Testis (tissue), 3 donors: ENCODE data around the gene CGNL1. TPM values are rescaled to one million over a fixed set of nuclear protein-coding genes. Genes with fewer than 3 reads are reported as not detected.
A peak's percentile ranks its signal among the peaks of the same experiment; 100 is the strongest.

ENCODE experiments used
- DNase-seq: peaks from one replicate; pipeline ENCODE4 v3.0.0-alpha.2; 2019
- H3K27ac ChIP-seq, 2 donors: fragments of 200-600 bp; sonication (generic); one replicate each; pipeline ENCODE4 v1.5.1; 2019
- H3K27me3 ChIP-seq: fragments of 200-600 bp; sonication (generic); one replicate; pipeline ENCODE4 v1.5.1; 2019
- H3K36me3 ChIP-seq: fragments of 200-600 bp; sonication (generic); one replicate; pipeline ENCODE4 v1.5.1; 2017; ENCODE audit warnings: low read depth; ENCODE audit errors: missing control alignments
- H3K4me1 ChIP-seq: fragments of 200-600 bp; sonication (generic); one replicate; pipeline ENCODE4 v1.5.1; 2019
- H3K4me3 ChIP-seq, 2 donors: fragments of 200-600 bp; sonication (generic); one replicate each; pipeline ENCODE4 v1.5.1; 2017 to 2019
- H3K9me3 ChIP-seq: fragments of 200-600 bp; sonication (generic); one replicate; pipeline ENCODE4 v1.5.1; 2017
- CTCF ChIP-seq, 3 experiments: fragments of 450-650 bp in 2 of 3; fragments of 200-600 bp in 1 of 3; sonication (generic) in 1 of 3; IDR thresholded peaks; one replicate each; pipeline ENCODE4 v1.5.1; 2016 to 2019; ENCODE audit warnings: antibody characterized with exemption in 3 of 3, mild to moderate bottlenecking in 2 of 3, moderate library complexity in 1 of 3
- POLR2A ChIP-seq: fragments of 450-650 bp; IDR thresholded peaks from one replicate; pipeline ENCODE4 v1.6.1; 2017; ENCODE audit warnings: antibody characterized with exemption, mild to moderate bottlenecking, moderate library complexity
- WGBS, 2 donors: methylation state at CpG; one replicate each; pipeline ENCODE4 v1.1.5; 2018; 5-methylcytosine and 5-hydroxymethylcytosine counted together
- intact Hi-C: fragments of 100-400 bp; cut with DNase I; formaldehyde crosslinking; loops from one replicate; pipeline ENCODE4 v1.15.1; 2023; ENCODE audit warnings: low total_unique reads
- polyA plus RNA-seq: library from polyadenylated mRNA; stranded (reverse); fragments of 350-450 nt; fragmentation: Illumina TruSeq; extraction: RNeasy Lipid Tissue Mini Kit (QIAGEN cat#74804); gene quantifications from one replicate; pipeline ENCODE4 v1.2.3, GENCODE V29; 2014; ENCODE audit warnings: low read depth, low replicate concordance; ENCODE audit not compliant: insufficient read depth
- total RNA-seq, 2 donors: library from RNA; depleted of rRNA; stranded (reverse); fragments of >200 nt; gene quantifications; one replicate each; pipeline ENCODE4 v1.2.3, GENCODE V29; 2016

The CGNL1 gene
- total and polyA plus RNA-seq, 3 donors from 2014 or later = 21.0 to 40.2 (median 29.2) TPM

- WGBS, 2 donors = 50 to 61% methylated on average over 4 of the region's 4 CpGs
- H3K9me3 ChIP-seq = no peaks in the 10 kb centered on the region
- H3K4me1 ChIP-seq = peaks cover 8% of the 10 kb centered on the region
- no peaks in the 10 kb centered on the region for H3K27me3 ChIP-seq
- no peak overlapping the region for H3K4me3 ChIP-seq
- no peak for TF ChIP-seq POLR2A
- no peak for TF ChIP-seq CTCF (IDR thresholded peaks at IDR 0.05)
- peak overlapping the region; percentile 15 to 34 for H3K27ac ChIP-seq
- DNase-seq = no peak
- H3K36me3 ChIP-seq = no peaks in the 10 kb centered on the region
- intact Hi-C loops = loop anchor here (10.0 kb wide), 1 partner anchor 310 kb away; no protein-coding TSS in a partner anchor
Observed at GRCh38 chr15:57554812-57555179, 178.5 kb downstream of the CGNL1 start.

GRCh38 chr15:57555270-57555669 is 179.0 kb downstream of the CGNL1 start:
- Histone ChIP-seq H3K4me1 (peaks cover 8% of the 10 kb centered on the region), H3K9me3 (no peaks in the 10 kb centered on the region), H3K36me3 (no peaks in the 10 kb centered on the region), H3K27me3 (no peaks in the 10 kb centered on the region), H3K27ac (peak overlapping the region in 1 of 2 donors; percentile 15), H3K4me3 (no peak overlapping the region)
- intact Hi-C loops = loop anchor here (10.0 kb wide), 1 partner anchor 310 kb away; no protein-coding TSS in a partner anchor
- no peak for TF ChIP-seq CTCF (IDR thresholded peaks at IDR 0.05)
- no peak for TF ChIP-seq POLR2A
- no peak for DNase-seq
- 61 to 90% methylated on average over 3 of the region's 3 CpGs for WGBS, 2 donors

GRCh38 chr15:57556040-57556439 is 179.7 kb downstream of the CGNL1 start:
- Histone ChIP-seq H3K4me3 (no peak overlapping the region), H3K4me1 (peaks cover 8% of the 10 kb centered on the region), H3K27me3 (no peaks in the 10 kb centered on the region), H3K27ac (no peak overlapping the region), H3K36me3 (no peaks in the 10 kb centered on the region), H3K9me3 (no peaks in the 10 kb centered on the region)
- TF ChIP-seq CTCF (IDR thresholded peaks at IDR 0.05) = no peak
- no peak for TF ChIP-seq POLR2A
- intact Hi-C loops = loop anchor here (10.0 kb wide), 1 partner anchor 309 kb away; no protein-coding TSS in a partner anchor
- WGBS, 2 donors = 89 to 95% methylated on average over 9 of the region's 9 CpGs
- no peak for DNase-seq

- intact Hi-C loops = loop anchor here (10.0 kb wide), 1 partner anchor 308 kb away; no protein-coding TSS in a partner anchor
- WGBS, 2 donors = 94 to 97% methylated on average over 3 of the region's 3 CpGs
- Histone ChIP-seq H3K36me3 (no peaks in the 10 kb centered on the region), H3K4me3 (no peak overlapping the region), H3K4me1 (peaks cover 12% of the 10 kb centered on the region), H3K27ac (no peak overlapping the region), H3K27me3 (no peaks in the 10 kb centered on the region), H3K9me3 (no peaks in the 10 kb centered on the region)
- TF ChIP-seq POLR2A (no peak), CTCF (IDR thresholded peaks at IDR 0.05) (no peak)
- DNase-seq = no peak
Observed at GRCh38 chr15:57557267-57557666, 181.0 kb downstream of the CGNL1 start.

GRCh38 chr15:57557810-57558209 is 181.5 kb downstream of the CGNL1 start:
- TF ChIP-seq CTCF (IDR thresholded peaks at IDR 0.05) (no peak), POLR2A (no peak)
- H3K27me3 ChIP-seq = no peaks in the 10 kb centered on the region
- intact Hi-C loops = loop anchor here (10.0 kb wide), 1 partner anchor 307 kb away; no protein-coding TSS in a partner anchor
- DNase-seq = no peak
- no peaks in the 10 kb centered on the region for H3K36me3 ChIP-seq
- no peak overlapping the region for H3K27ac ChIP-seq
- no peaks in the 10 kb centered on the region for H3K9me3 ChIP-seq
- WGBS, 2 donors = 92 to 95% methylated on average over 6 of the region's 6 CpGs
- H3K4me1 ChIP-seq = peaks cover 12% of the 10 kb centered on the region
- no peak overlapping the region for H3K4me3 ChIP-seq
